ENCODE data around the gene ZNF300. TPM values are rescaled to one million over a fixed set of nuclear protein-coding genes. Genes with fewer than 3 reads are reported as not detected.

Gene ZNF300
- total and polyA plus RNA-seq, 2 of the 13 experiments (the other 11 are each of a cell fraction or from before 2014, with no cell fraction given) = 2.7 to 6.8 TPM

DNA sequence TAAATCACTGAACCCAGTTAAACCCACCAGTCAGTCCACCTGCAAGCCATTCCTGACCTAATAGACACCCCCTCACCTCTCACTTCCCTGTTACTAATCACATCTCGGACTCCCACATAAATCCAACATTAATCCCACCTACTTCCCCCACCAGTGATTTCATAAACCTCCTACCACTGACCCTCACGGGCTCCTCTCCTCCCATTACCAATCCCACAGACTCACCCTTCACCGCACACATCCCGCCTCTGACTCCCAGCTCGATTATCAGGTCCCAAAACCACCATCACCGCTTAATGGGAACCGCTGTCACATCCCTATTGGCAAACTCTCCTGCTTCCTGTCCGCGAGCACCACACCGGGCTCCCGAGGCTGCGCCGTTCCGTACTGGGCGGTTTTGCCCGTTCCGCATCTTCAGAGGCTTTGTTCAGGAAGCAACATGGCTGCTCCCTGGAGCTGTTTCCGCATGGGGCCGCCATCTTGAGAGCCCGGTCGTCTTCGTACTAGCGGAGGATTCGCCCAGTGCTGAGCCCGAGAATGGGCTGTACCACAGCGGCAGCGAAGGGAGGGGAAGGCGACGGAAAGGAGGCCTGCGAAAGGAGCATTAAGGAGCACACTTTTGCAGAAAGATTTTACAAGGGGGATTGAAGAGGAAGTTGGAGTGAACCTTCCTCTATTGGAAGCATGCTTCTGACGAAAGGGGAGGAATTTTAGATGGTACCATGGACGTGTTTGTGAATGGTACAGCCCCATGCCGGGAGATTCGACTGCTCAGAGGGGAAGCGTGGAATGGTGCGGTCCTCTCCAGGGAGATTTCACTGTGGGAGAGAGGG lies at the start of gene ZNF300 (continued):
- TF ChIP-seq, protein P1, sequence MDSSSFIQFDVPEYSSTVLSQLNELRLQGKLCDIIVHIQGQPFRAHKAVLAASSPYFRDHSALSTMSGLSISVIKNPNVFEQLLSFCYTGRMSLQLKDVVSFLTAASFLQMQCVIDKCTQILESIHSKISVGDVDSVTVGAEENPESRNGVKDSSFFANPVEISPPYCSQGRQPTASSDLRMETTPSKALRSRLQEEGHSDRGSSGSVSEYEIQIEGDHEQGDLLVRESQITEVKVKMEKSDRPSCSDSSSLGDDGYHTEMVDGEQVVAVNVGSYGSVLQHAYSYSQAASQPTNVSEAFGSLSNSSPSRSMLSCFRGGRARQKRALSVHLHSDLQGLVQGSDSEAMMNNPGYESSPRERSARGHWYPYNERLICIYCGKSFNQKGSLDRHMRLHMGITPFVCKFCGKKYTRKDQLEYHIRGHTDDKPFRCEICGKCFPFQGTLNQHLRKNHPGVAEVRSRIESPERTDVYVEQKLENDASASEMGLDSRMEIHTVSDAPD (CRISPR knock-in tag; IDR thresholded peaks at IDR 0.05) = no peak
- TF ChIP-seq ZNF773 (CRISPR knock-in tag; IDR thresholded peaks at IDR 0.05; ENCODE audit: borderline replicate concordance) (no peak), MXD4 (CRISPR knock-in tag; IDR thresholded peaks at IDR 0.05) (peak; percentile 75; the same call in 1 of the 2 replicates), ZNF451 (CRISPR knock-in tag; IDR thresholded peaks at IDR 0.05) (no peak), HNRNPLL (IDR thresholded peaks at IDR 0.05; ENCODE audit: low read depth, low read length, poor library complexity, severe bottlenecking) (peak; percentile 39), JUND (CRISPR knock-in tag; IDR thresholded peaks at IDR 0.05) (peak; percentile 41; the same call in 1 of the 2 replicates), ZNF615 (CRISPR knock-in tag; IDR thresholded peaks at IDR 0.05; ENCODE audit: borderline replicate concordance) (no peak), DPF2 (CRISPR knock-in tag; IDR thresholded peaks at IDR 0.05; ENCODE audit: borderline replicate concordance, low read depth) (no peak), PAX8 (CRISPR knock-in tag; IDR thresholded peaks at IDR 0.05; ENCODE audit: borderline replicate concordance) (no peak), NKX3-1 (CRISPR knock-in tag; IDR thresholded peaks at IDR 0.05) (no peak; the same call in 1 of the 2 replicates), ZNF501 (CRISPR knock-in tag; IDR thresholded peaks at IDR 0.05) (peak; percentile 76), DNMT1 (CRISPR knock-in tag; IDR thresholded peaks at IDR 0.05) (peak; percentile 14; the same call in 1 of the 2 replicates), HNF4A (CRISPR knock-in tag; IDR thresholded peaks at IDR 0.05) (no peak), HDAC2 (CRISPR knock-in tag; IDR thresholded peaks at IDR 0.05) (0 out of 2 replicates have a peak, but pooled peaks have one; percentile 18)
- TF ChIP-seq, protein P2, sequence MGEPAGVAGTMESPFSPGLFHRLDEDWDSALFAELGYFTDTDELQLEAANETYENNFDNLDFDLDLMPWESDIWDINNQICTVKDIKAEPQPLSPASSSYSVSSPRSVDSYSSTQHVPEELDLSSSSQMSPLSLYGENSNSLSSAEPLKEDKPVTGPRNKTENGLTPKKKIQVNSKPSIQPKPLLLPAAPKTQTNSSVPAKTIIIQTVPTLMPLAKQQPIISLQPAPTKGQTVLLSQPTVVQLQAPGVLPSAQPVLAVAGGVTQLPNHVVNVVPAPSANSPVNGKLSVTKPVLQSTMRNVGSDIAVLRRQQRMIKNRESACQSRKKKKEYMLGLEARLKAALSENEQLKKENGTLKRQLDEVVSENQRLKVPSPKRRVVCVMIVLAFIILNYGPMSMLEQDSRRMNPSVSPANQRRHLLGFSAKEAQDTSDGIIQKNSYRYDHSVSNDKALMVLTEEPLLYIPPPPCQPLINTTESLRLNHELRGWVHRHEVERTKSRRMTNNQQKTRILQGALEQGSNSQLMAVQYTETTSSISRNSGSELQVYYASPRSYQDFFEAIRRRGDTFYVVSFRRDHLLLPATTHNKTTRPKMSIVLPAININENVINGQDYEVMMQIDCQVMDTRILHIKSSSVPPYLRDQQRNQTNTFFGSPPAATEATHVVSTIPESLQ (CRISPR knock-in tag; conservative IDR thresholded peaks at IDR 0.05) = no peak; the same call in none of the 2 replicates
- TF ChIP-seq, protein P3, sequence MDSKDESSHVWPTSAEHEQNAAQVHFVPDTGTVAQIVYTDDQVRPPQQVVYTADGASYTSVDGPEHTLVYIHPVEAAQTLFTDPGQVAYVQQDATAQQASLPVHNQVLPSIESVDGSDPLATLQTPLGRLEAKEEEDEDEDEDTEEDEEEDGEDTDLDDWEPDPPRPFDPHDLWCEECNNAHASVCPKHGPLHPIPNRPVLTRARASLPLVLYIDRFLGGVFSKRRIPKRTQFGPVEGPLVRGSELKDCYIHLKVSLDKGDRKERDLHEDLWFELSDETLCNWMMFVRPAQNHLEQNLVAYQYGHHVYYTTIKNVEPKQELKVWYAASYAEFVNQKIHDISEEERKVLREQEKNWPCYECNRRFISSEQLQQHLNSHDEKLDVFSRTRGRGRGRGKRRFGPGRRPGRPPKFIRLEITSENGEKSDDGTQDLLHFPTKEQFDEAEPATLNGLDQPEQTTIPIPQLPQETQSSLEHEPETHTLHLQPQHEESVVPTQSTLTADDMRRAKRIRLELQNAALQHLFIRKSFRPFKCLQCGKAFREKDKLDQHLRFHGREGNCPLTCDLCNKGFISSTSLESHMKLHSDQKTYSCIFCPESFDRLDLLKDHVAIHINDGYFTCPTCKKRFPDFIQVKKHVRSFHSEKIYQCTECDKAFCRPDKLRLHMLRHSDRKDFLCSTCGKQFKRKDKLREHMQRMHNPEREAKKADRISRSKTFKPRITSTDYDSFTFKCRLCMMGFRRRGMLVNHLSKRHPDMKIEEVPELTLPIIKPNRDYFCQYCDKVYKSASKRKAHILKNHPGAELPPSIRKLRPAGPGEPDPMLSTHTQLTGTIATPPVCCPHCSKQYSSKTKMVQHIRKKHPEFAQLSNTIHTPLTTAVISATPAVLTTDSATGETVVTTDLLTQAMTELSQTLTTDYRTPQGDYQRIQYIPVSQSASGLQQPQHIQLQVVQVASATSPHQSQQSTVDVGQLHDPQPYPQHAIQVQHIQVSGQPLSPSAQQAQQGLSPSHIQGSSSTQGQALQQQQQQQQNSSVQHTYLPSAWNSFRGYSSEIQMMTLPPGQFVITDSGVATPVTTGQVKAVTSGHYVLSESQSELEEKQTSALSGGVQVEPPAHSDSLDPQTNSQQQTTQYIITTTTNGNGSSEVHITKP (CRISPR knock-in tag; IDR thresholded peaks at IDR 0.05; ENCODE audit: low read depth) = peak; percentile 100
- TF ChIP-seq, protein P4, sequence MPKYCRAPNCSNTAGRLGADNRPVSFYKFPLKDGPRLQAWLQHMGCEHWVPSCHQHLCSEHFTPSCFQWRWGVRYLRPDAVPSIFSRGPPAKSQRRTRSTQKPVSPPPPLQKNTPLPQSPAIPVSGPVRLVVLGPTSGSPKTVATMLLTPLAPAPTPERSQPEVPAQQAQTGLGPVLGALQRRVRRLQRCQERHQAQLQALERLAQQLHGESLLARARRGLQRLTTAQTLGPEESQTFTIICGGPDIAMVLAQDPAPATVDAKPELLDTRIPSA (CRISPR knock-in tag; IDR thresholded peaks at IDR 0.05; ENCODE audit: borderline replicate concordance) = no peak
- TF ChIP-seq, protein P5, sequence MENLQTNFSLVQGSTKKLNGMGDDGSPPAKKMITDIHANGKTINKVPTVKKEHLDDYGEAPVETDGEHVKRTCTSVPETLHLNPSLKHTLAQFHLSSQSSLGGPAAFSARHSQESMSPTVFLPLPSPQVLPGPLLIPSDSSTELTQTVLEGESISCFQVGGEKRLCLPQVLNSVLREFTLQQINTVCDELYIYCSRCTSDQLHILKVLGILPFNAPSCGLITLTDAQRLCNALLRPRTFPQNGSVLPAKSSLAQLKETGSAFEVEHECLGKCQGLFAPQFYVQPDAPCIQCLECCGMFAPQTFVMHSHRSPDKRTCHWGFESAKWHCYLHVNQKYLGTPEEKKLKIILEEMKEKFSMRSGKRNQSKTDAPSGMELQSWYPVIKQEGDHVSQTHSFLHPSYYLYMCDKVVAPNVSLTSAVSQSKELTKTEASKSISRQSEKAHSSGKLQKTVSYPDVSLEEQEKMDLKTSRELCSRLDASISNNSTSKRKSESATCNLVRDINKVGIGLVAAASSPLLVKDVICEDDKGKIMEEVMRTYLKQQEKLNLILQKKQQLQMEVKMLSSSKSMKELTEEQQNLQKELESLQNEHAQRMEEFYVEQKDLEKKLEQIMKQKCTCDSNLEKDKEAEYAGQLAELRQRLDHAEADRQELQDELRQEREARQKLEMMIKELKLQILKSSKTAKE (CRISPR knock-in tag; IDR thresholded peaks at IDR 0.05; ENCODE audit: borderline replicate concordance) = 0 out of 2 replicates have a peak, but pooled peaks have one; percentile 37
